Lower leg skin (tissue), 4 donors: ENCODE data around the gene SPOCD1. TPM values are rescaled to one million over a fixed set of nuclear protein-coding genes. Genes with fewer than 3 reads are reported as not detected.

ENCODE experiments used
- DNase-seq, 2 donors: peaks; one replicate each; pipeline ENCODE4 v3.0.0-alpha.2; 2019; ENCODE audit warnings: low spot score in 2 of 2
- H3K4me3 ChIP-seq: fragments of 200-600 bp; sonication (generic); 2 replicates; pipeline ENCODE4 v1.5.1; 2017; ENCODE audit warnings: mild to moderate bottlenecking, low read depth; ENCODE audit not compliant: poor library complexity, severe bottlenecking
- POLR2A ChIP-seq, 2 donors: fragments of 450-650 bp; IDR thresholded peaks; one replicate each; pipeline ENCODE4 v1.6.1; 2016 to 2017; ENCODE audit warnings: antibody characterized with exemption in 2 of 2, mild to moderate bottlenecking in 1 of 2, moderate library complexity in 1 of 2
- WGBS, 2 donors: methylation state at CpG; one replicate each; pipeline ENCODE4 v1.1.5; 2018; 5-methylcytosine and 5-hydroxymethylcytosine counted together
- intact Hi-C: fragments of 100-400 bp; cut with DNase I; formaldehyde crosslinking; loops from one replicate; pipeline ENCODE4 v1.15.0; 2023; ENCODE audit warnings: low total_unique reads
- total RNA-seq, 4 donors: library from RNA; depleted of rRNA; stranded (reverse); fragments of >200 nt; gene quantifications; one replicate each; pipeline ENCODE4 v1.1.0, GENCODE V29; 2016
- TF ChIP-seq, protein P1 (sequence below), 3 donors: fragments of 450-650 bp; IDR thresholded peaks; one replicate each; pipeline ENCODE4 v1.5.1; 2016; ENCODE audit warnings: antibody characterized with exemption in 3 of 3, mild to moderate bottlenecking in 3 of 3, moderate library complexity in 2 of 3

The SPOCD1 gene
- total RNA-seq, 4 donors from 2014 or later: 0.13 to 0.51 TPM; not detected in 2

GRCh38 chr1:31785020-31785946, 30.5 kb downstream of the SPOCD1 start:
- TF ChIP-seq, protein P1, sequence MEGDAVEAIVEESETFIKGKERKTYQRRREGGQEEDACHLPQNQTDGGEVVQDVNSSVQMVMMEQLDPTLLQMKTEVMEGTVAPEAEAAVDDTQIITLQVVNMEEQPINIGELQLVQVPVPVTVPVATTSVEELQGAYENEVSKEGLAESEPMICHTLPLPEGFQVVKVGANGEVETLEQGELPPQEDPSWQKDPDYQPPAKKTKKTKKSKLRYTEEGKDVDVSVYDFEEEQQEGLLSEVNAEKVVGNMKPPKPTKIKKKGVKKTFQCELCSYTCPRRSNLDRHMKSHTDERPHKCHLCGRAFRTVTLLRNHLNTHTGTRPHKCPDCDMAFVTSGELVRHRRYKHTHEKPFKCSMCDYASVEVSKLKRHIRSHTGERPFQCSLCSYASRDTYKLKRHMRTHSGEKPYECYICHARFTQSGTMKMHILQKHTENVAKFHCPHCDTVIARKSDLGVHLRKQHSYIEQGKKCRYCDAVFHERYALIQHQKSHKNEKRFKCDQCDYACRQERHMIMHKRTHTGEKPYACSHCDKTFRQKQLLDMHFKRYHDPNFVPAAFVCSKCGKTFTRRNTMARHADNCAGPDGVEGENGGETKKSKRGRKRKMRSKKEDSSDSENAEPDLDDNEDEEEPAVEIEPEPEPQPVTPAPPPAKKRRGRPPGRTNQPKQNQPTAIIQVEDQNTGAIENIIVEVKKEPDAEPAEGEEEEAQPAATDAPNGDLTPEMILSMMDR (IDR thresholded peaks at IDR 0.05): no peak
- no peak for TF ChIP-seq POLR2A (IDR thresholded peaks at IDR 0.05)
- peak in 1 of 2 donors; percentile 77 for DNase-seq
- no peak overlapping the region for H3K4me3 ChIP-seq
- intact Hi-C loops: loop anchor here (10.0 kb wide), 2 partner anchors 210 to 280 kb away; partner anchors contain the start of gene TINAGL1
- 73 to 78% methylated on average over 18 of the region's 20 CpGs for WGBS, 2 donors

DNA sequence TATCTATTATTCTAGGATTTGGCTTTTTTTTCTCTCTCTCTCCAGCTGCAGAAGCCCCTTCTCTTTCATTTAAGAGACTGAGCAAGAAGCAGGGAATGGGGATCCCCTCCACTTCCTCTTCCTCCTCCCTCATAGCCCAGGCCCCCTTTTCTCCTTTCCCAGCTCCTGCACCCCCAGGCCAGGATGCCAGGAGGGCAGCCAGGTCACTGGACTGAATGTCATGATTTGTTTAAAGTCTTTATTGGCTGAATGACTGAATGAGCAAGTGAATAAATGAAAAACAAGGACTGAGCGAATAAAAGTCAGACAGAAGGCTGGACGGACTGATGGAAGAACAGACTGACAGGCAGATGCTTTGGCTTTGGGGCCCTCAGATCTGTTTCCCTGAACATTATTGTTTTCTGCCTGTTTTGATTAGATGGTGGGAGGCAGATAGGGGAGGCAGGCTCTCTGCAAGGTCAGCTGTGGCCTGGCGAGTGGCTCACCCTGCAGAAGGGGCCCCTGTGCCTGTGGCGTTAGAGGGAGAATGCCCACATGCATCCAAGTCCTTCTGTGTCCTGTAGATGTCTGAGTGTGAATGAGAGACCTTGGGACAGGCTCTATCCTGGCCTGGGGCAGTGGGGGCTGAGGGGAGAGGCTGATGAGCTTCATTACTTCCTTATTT, 31.3 kb downstream of the SPOCD1 start:
- H3K4me3 ChIP-seq: no peak overlapping the region
- peak in 1 of 2 donors; percentile 70 for DNase-seq
- intact Hi-C loops: loop anchor here (10.0 kb wide), 2 partner anchors 210 to 280 kb away; partner anchors contain the start of gene TINAGL1
- TF ChIP-seq POLR2A (IDR thresholded peaks at IDR 0.05): no peak
- TF ChIP-seq, protein P1 (IDR thresholded peaks at IDR 0.05): no peak
- 85 to 86% methylated on average over 4 of the region's 4 CpGs for WGBS, 2 donors

DNA sequence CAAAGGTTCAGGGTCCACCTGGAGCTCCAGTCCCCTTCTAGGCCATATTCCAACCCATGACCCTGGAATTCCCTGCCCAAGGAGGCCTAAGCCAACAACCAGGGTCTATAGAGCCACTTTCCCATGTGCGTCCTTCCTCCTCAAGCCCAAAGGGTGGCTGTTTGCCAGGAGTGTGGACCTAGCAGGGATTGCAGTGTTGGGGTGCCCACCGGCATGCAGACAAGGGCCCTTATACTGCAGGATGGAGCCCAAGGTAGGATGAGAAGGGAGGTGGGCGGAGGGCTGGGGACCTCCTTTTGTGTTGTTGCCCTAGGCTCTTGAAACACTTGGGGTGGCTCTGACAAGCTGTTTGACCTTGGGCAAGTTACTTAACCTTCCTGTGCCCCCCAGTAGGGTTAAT, 32.0 kb downstream of the SPOCD1 start:
- intact Hi-C loops: loop anchor here (10.0 kb wide), 2 partner anchors 209 to 281 kb away; partner anchors contain the start of gene TINAGL1
- WGBS, 2 donors: 87 to 92% methylated on average over 3 of the region's 3 CpGs

DNA sequence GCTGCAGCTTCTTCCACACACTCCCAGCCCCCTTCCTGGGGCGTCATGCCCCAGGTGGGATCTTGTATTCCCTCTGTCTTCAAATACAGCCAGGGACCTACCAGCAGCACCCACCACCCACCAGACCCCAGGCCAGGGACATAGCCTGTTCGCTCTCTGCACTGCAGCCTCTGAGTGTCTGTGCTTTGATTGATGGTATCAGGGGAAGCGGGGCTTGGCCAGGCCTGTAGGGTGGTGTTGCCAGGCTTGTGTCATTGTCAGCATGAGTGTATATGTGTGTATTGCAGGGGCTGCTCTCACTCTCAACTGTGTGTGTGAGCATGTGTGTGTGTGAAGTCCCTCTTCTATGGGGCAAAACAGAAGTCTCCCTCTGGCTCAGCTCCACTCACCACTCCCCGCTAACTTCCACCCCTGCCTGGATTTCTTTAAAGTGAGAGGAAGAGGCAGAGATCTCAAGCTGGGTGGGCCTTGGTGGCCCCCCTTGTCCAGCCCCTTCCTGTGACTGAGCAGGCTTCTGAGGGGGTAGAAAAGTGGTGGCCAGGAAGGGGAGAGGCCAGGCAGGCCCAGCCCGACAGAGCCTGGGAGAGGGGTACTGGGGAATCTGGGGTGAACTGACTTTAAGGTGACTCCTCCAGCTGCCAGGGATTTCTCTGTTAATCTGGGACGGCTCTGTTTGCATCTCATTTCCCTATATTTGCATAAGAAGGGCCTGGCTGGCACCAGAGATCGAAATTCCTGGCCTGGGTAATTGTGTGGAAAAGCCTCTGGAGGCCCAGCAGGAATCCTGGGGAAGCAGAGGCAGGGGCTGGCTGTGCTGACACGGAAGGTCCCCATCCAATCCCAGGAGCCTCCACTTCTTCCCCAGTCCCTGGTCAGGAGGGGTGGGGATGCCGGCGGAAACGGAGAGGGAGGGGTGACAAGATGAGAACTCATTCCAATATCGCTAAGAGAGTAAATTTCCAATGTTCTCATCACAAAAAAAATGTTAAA, 33.1 kb downstream of the SPOCD1 start:
- peak in 1 of 2 donors; percentile 53 for DNase-seq
- TF ChIP-seq, protein P1 (IDR thresholded peaks at IDR 0.05): no peak
- TF ChIP-seq POLR2A (IDR thresholded peaks at IDR 0.05): no peak
- 70 to 72% methylated on average over 12 of the region's 12 CpGs for WGBS, 2 donors
- intact Hi-C loops: loop anchor here (10.0 kb wide), 2 partner anchors 208 to 282 kb away; partner anchors contain the start of gene TINAGL1
- no peak overlapping the region for H3K4me3 ChIP-seq

More for the DNA sequence above, 32.0 kb downstream of the SPOCD1 start:
- TF ChIP-seq, protein P1 (IDR thresholded peaks at IDR 0.05): no peak
- TF ChIP-seq POLR2A (IDR thresholded peaks at IDR 0.05): no peak
- peak in 1 of 2 donors; percentile 67 for DNase-seq
- no peak overlapping the region for H3K4me3 ChIP-seq
